ENCODE results near the gene CTSH.
A peak's percentile ranks its signal among the peaks of the same experiment; 100 is the strongest.
"Not testable (repeated sequence)": the region's sequence is repeated elsewhere in the genome, so short reads cannot be mapped to it uniquely, and the experiment has no call there.

Gene CTSH

DNA sequence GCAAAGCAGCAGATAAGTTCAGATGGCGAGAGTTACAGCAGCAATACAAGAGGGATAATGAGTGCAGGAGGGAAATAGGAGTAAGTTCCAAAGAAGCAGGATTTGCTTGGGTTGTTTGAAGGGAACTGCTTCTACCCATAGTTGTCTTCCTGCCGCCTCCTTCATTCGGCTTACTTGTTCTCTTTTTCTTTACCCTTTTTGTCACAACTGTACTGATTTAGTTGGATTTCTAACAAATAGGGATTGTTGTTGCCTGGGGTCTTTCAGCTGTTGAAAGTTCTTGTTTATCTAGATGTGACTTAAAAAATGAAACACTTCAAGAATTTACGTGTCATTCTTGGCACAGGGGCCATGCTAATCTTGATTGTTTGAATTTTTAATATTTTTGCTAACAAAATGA, 46.3 kb downstream of the CTSH start:
- H3K4me3 ChIP-seq (ENCODE audit: low read length), result no peak overlapping the region
- peaks cover 100% of the 10 kb centered on the region for H3K36me3 ChIP-seq (ENCODE audit: control insufficient read depth, low read depth, low read length)
- no peaks in the 10 kb centered on the region for H3K27me3 ChIP-seq (ENCODE audit: control insufficient read depth, insufficient read depth, low read length)
- no peak overlapping the region for H3K9ac ChIP-seq (ENCODE audit: low read length)
- H3K9me3 ChIP-seq (ENCODE audit: control insufficient read depth, low read depth, low read length), result no peaks in the 10 kb centered on the region
- no peaks in the 10 kb centered on the region for H3K4me1 ChIP-seq (ENCODE audit: control insufficient read depth, low read depth, low read length)
- H3K27ac ChIP-seq (ENCODE audit: low read length), result no peak overlapping the region

DNA sequence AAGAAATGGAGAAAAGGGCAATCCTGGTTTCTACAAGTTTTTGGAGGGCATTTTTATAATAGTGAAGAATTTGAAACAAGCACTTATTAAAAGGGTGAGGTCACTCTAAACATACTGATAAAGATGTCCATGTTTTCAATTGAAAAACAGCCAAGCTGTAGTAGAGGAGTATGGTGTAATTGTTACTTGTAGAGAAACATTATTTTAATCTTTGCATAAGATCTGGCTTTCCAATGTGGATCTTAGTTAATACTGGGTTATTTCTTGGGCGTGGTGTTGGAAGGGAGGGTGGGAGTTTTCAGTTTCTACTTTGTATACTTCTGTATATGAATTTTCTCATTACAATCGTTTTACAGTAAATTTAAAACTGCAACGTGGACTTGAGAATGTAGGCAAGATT, 49.4 kb downstream of the CTSH start:
- H3K9me3 ChIP-seq (ENCODE audit: control insufficient read depth, low read depth, low read length), result no peaks in the 10 kb centered on the region
- no peaks in the 10 kb centered on the region for H3K4me1 ChIP-seq (ENCODE audit: control insufficient read depth, low read depth, low read length)
- H3K36me3 ChIP-seq (ENCODE audit: control insufficient read depth, low read depth, low read length), result peaks cover 100% of the 10 kb centered on the region
- no peaks in the 10 kb centered on the region for H3K27me3 ChIP-seq (ENCODE audit: control insufficient read depth, insufficient read depth, low read length)
- no peak overlapping the region for H3K27ac ChIP-seq (ENCODE audit: low read length)
- H3K4me3 ChIP-seq (ENCODE audit: low read length), result no peak overlapping the region
- no peak overlapping the region for H3K9ac ChIP-seq (ENCODE audit: low read length)

DNA sequence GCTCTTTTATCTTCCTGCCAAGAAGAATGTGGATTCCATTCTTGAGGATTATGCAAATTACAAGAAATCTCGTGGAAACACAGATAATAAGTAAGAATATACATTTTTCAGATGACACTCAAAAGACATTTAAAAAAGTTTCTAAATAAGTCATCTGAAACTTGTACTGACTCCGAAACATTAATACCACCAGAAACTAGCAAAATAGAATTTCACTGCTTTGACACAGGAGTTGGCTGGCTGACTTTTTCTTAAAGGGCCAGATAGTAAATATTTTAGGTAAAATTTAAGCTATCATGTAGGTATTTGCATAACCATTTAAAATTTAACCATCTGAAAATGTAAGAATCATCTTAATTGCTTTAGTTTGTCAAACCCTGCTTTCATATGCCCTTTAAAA, 51.3 kb downstream of the CTSH start:
- H3K4me3 ChIP-seq (ENCODE audit: low read length), result no peak overlapping the region
- no peaks in the 10 kb centered on the region for H3K4me1 ChIP-seq (ENCODE audit: control insufficient read depth, low read depth, low read length)
- H3K27me3 ChIP-seq (ENCODE audit: control insufficient read depth, insufficient read depth, low read length), result no peaks in the 10 kb centered on the region
- no peaks in the 10 kb centered on the region for H3K9me3 ChIP-seq (ENCODE audit: control insufficient read depth, low read depth, low read length)
- no peak overlapping the region for H3K27ac ChIP-seq (ENCODE audit: low read length)
- no peak overlapping the region for H3K9ac ChIP-seq (ENCODE audit: low read length)
- peaks cover 99% of the 10 kb centered on the region for H3K36me3 ChIP-seq (ENCODE audit: control insufficient read depth, low read depth, low read length)

DNA sequence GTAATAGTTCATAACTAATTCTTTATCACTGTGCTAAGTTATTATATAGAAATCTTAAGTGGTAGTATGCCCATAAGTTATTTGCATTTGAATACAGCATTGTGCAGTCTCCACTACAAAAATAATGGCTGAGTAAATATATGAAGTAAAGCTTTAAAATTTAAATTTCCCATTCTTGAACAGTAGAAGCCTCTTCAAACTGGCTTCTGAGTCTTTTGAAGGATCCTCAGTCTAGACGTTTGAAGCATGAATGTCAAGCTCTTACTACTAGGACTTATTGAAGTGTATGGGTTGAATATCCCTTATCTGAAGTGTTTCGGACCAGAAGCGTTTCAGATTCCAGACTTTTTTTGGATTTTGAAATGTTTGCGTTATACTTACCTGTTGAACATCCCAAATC, 55.8 kb downstream of the CTSH start:
- Histone ChIP-seq H3K27me3 (ENCODE audit: control insufficient read depth, insufficient read depth, low read length) (no peaks in the 10 kb centered on the region), H3K9me3 (ENCODE audit: control insufficient read depth, low read depth, low read length) (no peaks in the 10 kb centered on the region), H3K9ac (ENCODE audit: low read length) (no peak overlapping the region), H3K4me3 (ENCODE audit: low read length) (no peak overlapping the region), H3K36me3 (ENCODE audit: control insufficient read depth, low read depth, low read length) (peaks cover 96% of the 10 kb centered on the region), H3K27ac (ENCODE audit: low read length) (no peak overlapping the region), H3K4me1 (ENCODE audit: control insufficient read depth, low read depth, low read length) (no peaks in the 10 kb centered on the region)

DNA sequence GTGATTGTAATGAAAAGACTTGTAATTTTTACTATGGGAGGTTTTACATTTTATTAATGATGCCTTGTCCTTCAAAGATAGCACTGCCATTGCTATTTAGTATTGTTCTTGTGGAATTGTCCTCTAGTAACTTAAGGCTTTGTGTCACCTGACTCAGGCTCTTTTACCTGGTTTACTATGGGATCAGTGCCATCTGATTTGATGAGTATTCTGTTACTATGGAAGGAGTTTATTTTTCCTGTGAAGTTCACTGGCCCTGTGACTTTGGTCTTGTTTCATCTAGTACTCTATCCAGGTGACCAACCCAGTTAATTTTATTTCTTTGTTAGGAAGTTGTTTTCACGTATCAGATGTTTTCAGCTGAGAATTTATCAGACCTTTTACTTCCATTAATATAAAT, 63.2 kb downstream of the CTSH start:
- Histone ChIP-seq H3K9me3 (ENCODE audit: control insufficient read depth, low read depth, low read length) (no peaks in the 10 kb centered on the region), H3K36me3 (ENCODE audit: control insufficient read depth, low read depth, low read length) (peaks cover 66% of the 10 kb centered on the region), H3K4me3 (ENCODE audit: low read length) (no peak overlapping the region), H3K27me3 (ENCODE audit: control insufficient read depth, insufficient read depth, low read length) (no peaks in the 10 kb centered on the region), H3K27ac (ENCODE audit: low read length) (no peak overlapping the region), H3K4me1 (ENCODE audit: control insufficient read depth, low read depth, low read length) (peaks cover 14% of the 10 kb centered on the region), H3K9ac (ENCODE audit: low read length) (no peak overlapping the region)

- no peak overlapping the region for H3K4me3 ChIP-seq (ENCODE audit: low read length)
- no peak overlapping the region for H3K9ac ChIP-seq (ENCODE audit: low read length)
- no peaks in the 10 kb centered on the region for H3K9me3 ChIP-seq (ENCODE audit: control insufficient read depth, low read depth, low read length)
- no peaks in the 10 kb centered on the region for H3K27me3 ChIP-seq (ENCODE audit: control insufficient read depth, insufficient read depth, low read length)
- peaks cover 57% of the 10 kb centered on the region for H3K36me3 ChIP-seq (ENCODE audit: control insufficient read depth, low read depth, low read length)
- H3K27ac ChIP-seq (ENCODE audit: low read length), result no peak overlapping the region
- peaks cover 19% of the 10 kb centered on the region for H3K4me1 ChIP-seq (ENCODE audit: control insufficient read depth, low read depth, low read length)
Observed at GRCh38 chr15:78880813-78881212, 64.0 kb downstream of the CTSH start.

- Histone ChIP-seq H3K9ac (ENCODE audit: low read length) (no peak overlapping the region), H3K4me1 (ENCODE audit: control insufficient read depth, low read depth, low read length) (peaks cover 19% of the 10 kb centered on the region), H3K9me3 (ENCODE audit: control insufficient read depth, low read depth, low read length) (no peaks in the 10 kb centered on the region), H3K4me3 (ENCODE audit: low read length) (no peak overlapping the region), H3K27me3 (ENCODE audit: control insufficient read depth, insufficient read depth, low read length) (no peaks in the 10 kb centered on the region), H3K36me3 (ENCODE audit: control insufficient read depth, low read depth, low read length) (peaks cover 51% of the 10 kb centered on the region), H3K27ac (ENCODE audit: low read length) (no peak overlapping the region)
Observed at GRCh38 chr15:78880242-78880533, 64.7 kb downstream of the CTSH start.

DNA sequence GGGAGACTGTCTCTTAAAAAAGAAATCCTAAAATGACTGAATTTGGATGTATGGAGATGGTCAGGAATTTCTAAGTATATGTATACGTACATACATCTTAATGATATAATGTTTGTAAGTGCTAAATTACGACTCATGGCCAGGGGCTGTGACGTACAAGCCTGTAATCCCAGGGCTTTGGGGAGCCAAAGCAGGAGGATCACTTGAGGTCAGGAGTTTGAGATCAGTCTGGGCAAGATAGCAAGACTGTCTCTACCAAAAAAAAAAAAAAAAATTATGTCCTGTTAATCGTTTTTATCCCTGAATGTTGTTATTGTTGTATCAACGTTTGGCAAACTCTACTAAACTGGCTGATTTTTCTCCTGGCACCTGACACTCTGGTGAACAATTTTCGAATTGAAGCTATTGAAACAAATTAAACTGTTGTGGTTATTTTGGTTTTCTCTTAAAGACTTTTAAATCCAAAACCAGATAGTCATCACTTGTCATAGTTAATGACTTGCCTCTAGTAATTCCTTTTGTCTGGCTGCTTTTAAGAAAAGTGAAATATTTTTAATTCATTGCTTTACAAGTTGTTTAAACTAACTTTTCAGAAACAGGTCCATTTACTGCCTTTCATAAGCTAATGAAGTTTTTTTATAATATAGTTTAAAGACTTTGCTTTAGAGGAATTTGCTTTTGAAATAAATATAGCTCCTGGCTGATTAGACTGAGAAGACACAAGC, 65.2 kb downstream of the CTSH start:
- Histone ChIP-seq H3K9me3 (ENCODE audit: control insufficient read depth, low read depth, low read length) (no peaks in the 10 kb centered on the region), H3K4me1 (ENCODE audit: control insufficient read depth, low read depth, low read length) (peaks cover 23% of the 10 kb centered on the region), H3K9ac (ENCODE audit: low read length) (no peak overlapping the region), H3K4me3 (ENCODE audit: low read length) (no peak overlapping the region), H3K27ac (ENCODE audit: low read length) (no peak overlapping the region), H3K36me3 (ENCODE audit: control insufficient read depth, low read depth, low read length) (peaks cover 46% of the 10 kb centered on the region), H3K27me3 (ENCODE audit: control insufficient read depth, insufficient read depth, low read length) (no peaks in the 10 kb centered on the region)

DNA sequence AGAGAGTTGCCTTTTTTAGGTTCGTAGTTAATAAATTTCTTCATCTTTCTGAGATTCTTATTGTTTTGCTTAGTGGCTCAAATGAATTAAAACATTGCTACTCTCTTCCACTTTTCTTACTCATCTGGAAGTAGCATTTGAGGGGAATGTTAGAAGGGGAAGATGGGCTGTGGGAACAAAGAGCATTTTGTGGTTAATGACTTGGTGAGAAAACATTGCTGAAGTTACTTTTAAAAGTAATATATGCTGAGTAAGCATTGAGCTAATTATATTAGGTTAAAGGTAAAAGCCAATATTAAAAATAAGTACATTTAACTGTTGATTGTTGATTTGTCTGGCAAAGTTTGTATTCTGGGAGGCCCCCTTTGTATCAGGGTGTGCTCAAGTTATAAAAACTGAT, 66.5 kb downstream of the CTSH start:
- no peak overlapping the region for H3K9ac ChIP-seq (ENCODE audit: low read length)
- H3K27ac ChIP-seq (ENCODE audit: low read length), result no peak overlapping the region
- peaks cover 36% of the 10 kb centered on the region for H3K36me3 ChIP-seq (ENCODE audit: control insufficient read depth, low read depth, low read length)
- no peaks in the 10 kb centered on the region for H3K9me3 ChIP-seq (ENCODE audit: control insufficient read depth, low read depth, low read length)
- no peak overlapping the region for H3K4me3 ChIP-seq (ENCODE audit: low read length)
- H3K27me3 ChIP-seq (ENCODE audit: control insufficient read depth, insufficient read depth, low read length), result no peaks in the 10 kb centered on the region
- peaks cover 25% of the 10 kb centered on the region for H3K4me1 ChIP-seq (ENCODE audit: control insufficient read depth, low read depth, low read length)

- not testable (repeated sequence) for H3K27me3 ChIP-seq (ENCODE audit: control insufficient read depth, insufficient read depth, low read length); H3K9ac ChIP-seq (ENCODE audit: low read length); H3K27ac ChIP-seq (ENCODE audit: low read length); H3K4me3 ChIP-seq (ENCODE audit: low read length); H3K9me3 ChIP-seq (ENCODE audit: control insufficient read depth, low read depth, low read length)
- peaks cover 28% of the 10 kb centered on the region for H3K4me1 ChIP-seq (ENCODE audit: control insufficient read depth, low read depth, low read length)
- peaks cover 24% of the 10 kb centered on the region for H3K36me3 ChIP-seq (ENCODE audit: control insufficient read depth, low read depth, low read length)
Observed at GRCh38 chr15:78876954-78877353, 67.9 kb downstream of the CTSH start.

DNA sequence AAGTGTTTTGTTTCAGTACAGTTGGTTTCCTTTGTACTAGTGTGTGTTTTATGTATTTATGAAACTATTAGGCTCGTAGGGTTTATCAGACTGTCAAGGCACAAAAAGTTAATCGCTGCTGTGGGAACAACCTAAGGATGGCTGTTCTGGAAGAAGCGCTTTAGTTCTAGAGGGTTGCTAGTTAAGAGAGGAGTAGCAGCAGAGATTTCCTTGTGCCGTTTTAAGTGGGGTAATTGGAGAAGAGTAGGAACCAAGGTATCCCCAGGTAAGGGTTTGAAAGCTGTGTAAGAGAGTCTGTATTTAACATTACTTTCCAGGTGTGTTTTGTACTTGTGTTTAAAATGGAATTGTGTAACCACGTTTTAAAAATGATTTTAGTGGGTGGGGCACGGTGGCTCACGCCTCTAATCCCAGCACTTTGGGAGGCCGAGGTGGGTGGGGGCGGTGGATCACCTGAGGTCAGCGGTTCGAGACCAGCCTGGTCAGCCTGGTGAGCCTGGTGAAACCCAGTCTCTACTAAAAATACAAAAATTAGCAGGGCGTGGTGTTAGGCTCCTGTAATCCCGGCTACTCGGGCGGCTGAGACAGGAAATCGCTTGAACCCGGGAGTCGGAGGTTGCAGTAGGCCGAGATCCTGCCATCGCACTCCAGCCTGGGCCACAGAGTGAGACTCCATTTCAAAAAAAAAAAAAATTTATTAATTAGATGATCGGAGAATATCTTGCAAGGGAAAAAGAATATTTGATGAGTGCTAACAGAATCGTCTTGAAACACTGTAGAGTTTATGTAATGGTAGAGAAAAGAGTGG, 69.5 kb downstream of the CTSH start:
- peak overlapping the region; percentile 33 for H3K27ac ChIP-seq (ENCODE audit: low read length)
- H3K9me3 ChIP-seq (ENCODE audit: control insufficient read depth, low read depth, low read length), result no peaks in the 10 kb centered on the region
- H3K4me3 ChIP-seq (ENCODE audit: low read length), result peak overlapping the region; percentile 95
- peak overlapping the region; percentile 100 for H3K9ac ChIP-seq (ENCODE audit: low read length)
- H3K4me1 ChIP-seq (ENCODE audit: control insufficient read depth, low read depth, low read length), result peaks cover 33% of the 10 kb centered on the region
- H3K36me3 ChIP-seq (ENCODE audit: control insufficient read depth, low read depth, low read length), result peaks cover 8% of the 10 kb centered on the region
- no peaks in the 10 kb centered on the region for H3K27me3 ChIP-seq (ENCODE audit: control insufficient read depth, insufficient read depth, low read length)

Data from iPS-18a (cell line).